Measurements from ENCODE around the gene SYT12. TPM values are rescaled to one million over a fixed set of nuclear protein-coding genes. Genes with fewer than 3 reads are reported as not detected.

The SYT12 gene
- total and polyA plus RNA-seq, 2 donors (not counting 3 experiments of a cell fraction or from before 2014, with no cell fraction given) = not detected

GRCh38 chr11:66985508-66986177 lies 37.3 kb upstream of the SYT12 start:
- no peak for DNase-seq (ENCODE audit: low read depth, low spot score)
- Histone ChIP-seq H3K79me2 (ENCODE audit: control insufficient read depth, insufficient read depth, low read length) (no peaks in the 10 kb centered on the region), H3K4me1 (ENCODE audit: control insufficient read depth, extremely low read depth, insufficient read depth, low read length) (peaks cover 6% of the 10 kb centered on the region), H3K9me3 (replicated peaks; ENCODE audit: control insufficient read depth, insufficient read depth, low read length) (no peaks in the 10 kb centered on the region), H2AFZ (ENCODE audit: low read depth, low read length) (no peak overlapping the region), H4K20me1 (replicated peaks; ENCODE audit: control insufficient read depth, extremely low read depth, insufficient read depth, low read length) (no peaks in the 10 kb centered on the region), H3K27ac (ENCODE audit: insufficient read depth, low read depth, low read length) (no peak overlapping the region), H3K4me3 (replicated peaks in 1 of 3; ENCODE audit: insufficient read depth in 1 of 3, low read depth in 1 of 3, low read length in 3 of 3) (no peak overlapping the region), H3K36me3 (ENCODE audit: control insufficient read depth in 2 of 2, extremely low read depth in 1 of 2, insufficient read depth in 2 of 2, low read length in 2 of 2) (no peaks in the 10 kb centered on the region), H3K9me1 (replicated peaks; ENCODE audit: control insufficient read depth, extremely low read depth, insufficient read depth, low read length) (no peaks in the 10 kb centered on the region), H3K9ac (replicated peaks; ENCODE audit: extremely low read depth, insufficient read depth, low read length) (no peak overlapping the region), H3K4me2 (ENCODE audit: insufficient read depth, low read length) (no peak overlapping the region), H3K27me3 (ENCODE audit: control insufficient read depth in 2 of 2, insufficient read depth in 2 of 2, low read length in 2 of 2) (no peaks in the 10 kb centered on the region)
- POLR2A ChIA-PET = no interaction called here
- FAIRE-seq = no peak
- TF ChIP-seq GATA2 (IDR thresholded peaks at IDR 0.05; ENCODE audit: insufficient read depth, insufficient read length, low read depth, low read length) (no peak), MYC (IDR thresholded peaks at IDR 0.05; ENCODE audit: low read depth, low read length) (no peak), FOS (IDR thresholded peaks at IDR 0.05; ENCODE audit: borderline replicate concordance, insufficient read depth, low read length) (no peak), POLR2A (IDR thresholded peaks at IDR 0.05; ENCODE audit: low read depth, low read length) (no peak)
- TF ChIP-seq, protein P1, sequence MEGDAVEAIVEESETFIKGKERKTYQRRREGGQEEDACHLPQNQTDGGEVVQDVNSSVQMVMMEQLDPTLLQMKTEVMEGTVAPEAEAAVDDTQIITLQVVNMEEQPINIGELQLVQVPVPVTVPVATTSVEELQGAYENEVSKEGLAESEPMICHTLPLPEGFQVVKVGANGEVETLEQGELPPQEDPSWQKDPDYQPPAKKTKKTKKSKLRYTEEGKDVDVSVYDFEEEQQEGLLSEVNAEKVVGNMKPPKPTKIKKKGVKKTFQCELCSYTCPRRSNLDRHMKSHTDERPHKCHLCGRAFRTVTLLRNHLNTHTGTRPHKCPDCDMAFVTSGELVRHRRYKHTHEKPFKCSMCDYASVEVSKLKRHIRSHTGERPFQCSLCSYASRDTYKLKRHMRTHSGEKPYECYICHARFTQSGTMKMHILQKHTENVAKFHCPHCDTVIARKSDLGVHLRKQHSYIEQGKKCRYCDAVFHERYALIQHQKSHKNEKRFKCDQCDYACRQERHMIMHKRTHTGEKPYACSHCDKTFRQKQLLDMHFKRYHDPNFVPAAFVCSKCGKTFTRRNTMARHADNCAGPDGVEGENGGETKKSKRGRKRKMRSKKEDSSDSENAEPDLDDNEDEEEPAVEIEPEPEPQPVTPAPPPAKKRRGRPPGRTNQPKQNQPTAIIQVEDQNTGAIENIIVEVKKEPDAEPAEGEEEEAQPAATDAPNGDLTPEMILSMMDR (IDR thresholded peaks at IDR 0.05; ENCODE audit: extremely low read depth in 1 of 2, insufficient read depth in 1 of 2, low read depth in 1 of 2, low read length in 2 of 2) = no peak
- BruUV-seq (replicated peaks) = no TSS peak
- intact Hi-C loops (cut with micrococcal nuclease) (no loop called here), dilution Hi-C loops (cut with MboI; ENCODE audit: extremely low pct_ligation_motif_present, low sequenced_read_pairs) (no loop called here)
- CTCF ChIA-PET = interaction anchor here (0.6 to 1.5 kb wide), 3 partner anchors 9 to 65 kb away, joined by 3 to 5 read pairs (median 5); no protein-coding TSS in a partner anchor

DNA sequence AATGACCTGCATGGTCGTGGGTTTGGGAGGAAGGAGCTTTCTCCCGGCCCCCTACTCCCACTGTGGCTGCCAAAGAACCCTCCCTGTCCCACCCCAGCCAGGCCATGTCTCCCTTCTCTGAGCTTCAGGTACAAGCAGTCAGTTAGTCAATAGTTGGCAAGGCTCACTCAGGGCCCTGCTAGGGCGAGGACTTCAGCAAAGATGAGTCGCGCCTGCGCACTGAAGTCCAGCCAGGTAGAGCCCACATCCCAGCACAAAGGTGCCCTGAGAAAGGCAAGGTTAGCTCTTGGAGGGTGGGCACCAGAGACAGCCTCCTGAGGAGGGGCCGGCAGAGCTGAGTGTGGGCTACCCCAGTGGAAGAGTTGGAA lies 36.8 kb upstream of the SYT12 start:
- Histone ChIP-seq H3K4me2 (ENCODE audit: insufficient read depth, low read length) (no peak overlapping the region), H3K9me3 (replicated peaks; ENCODE audit: control insufficient read depth, insufficient read depth, low read length) (no peaks in the 10 kb centered on the region), H3K36me3 (ENCODE audit: control insufficient read depth in 2 of 2, extremely low read depth in 1 of 2, insufficient read depth in 2 of 2, low read length in 2 of 2) (no peaks in the 10 kb centered on the region), H3K27me3 (ENCODE audit: control insufficient read depth in 2 of 2, insufficient read depth in 2 of 2, low read length in 2 of 2) (no peaks in the 10 kb centered on the region), H3K9ac (replicated peaks; ENCODE audit: extremely low read depth, insufficient read depth, low read length) (no peak overlapping the region), H3K9me1 (replicated peaks; ENCODE audit: control insufficient read depth, extremely low read depth, insufficient read depth, low read length) (no peaks in the 10 kb centered on the region), H4K20me1 (replicated peaks; ENCODE audit: control insufficient read depth, extremely low read depth, insufficient read depth, low read length) (no peaks in the 10 kb centered on the region), H2AFZ (ENCODE audit: low read depth, low read length) (no peak overlapping the region), H3K79me2 (ENCODE audit: control insufficient read depth, insufficient read depth, low read length) (no peaks in the 10 kb centered on the region), H3K4me1 (ENCODE audit: control insufficient read depth, extremely low read depth, insufficient read depth, low read length) (peaks cover 6% of the 10 kb centered on the region), H3K4me3 (replicated peaks in 1 of 3; ENCODE audit: insufficient read depth in 1 of 3, low read depth in 1 of 3, low read length in 3 of 3) (no peak overlapping the region), H3K27ac (ENCODE audit: insufficient read depth, low read depth, low read length) (no peak overlapping the region)
- TF ChIP-seq FOS (IDR thresholded peaks at IDR 0.05; ENCODE audit: borderline replicate concordance, insufficient read depth, low read length) (no peak), POLR2A (IDR thresholded peaks at IDR 0.05; ENCODE audit: low read depth, low read length) (no peak), JUN (IDR thresholded peaks at IDR 0.05; ENCODE audit: borderline replicate concordance, insufficient read depth, insufficient read length, low read depth) (no peak), EZH2 (IDR thresholded peaks at IDR 0.05; ENCODE audit: borderline replicate concordance, low read depth, low read length, severe bottlenecking) (no peak), POLR2AphosphoS5 (IDR thresholded peaks at IDR 0.05; ENCODE audit: insufficient read depth, low read depth, low read length) (no peak), GATA2 (IDR thresholded peaks at IDR 0.05; ENCODE audit: insufficient read depth, insufficient read length, low read depth, low read length) (no peak), MYC (IDR thresholded peaks at IDR 0.05; ENCODE audit: low read depth, low read length) (no peak)
- TF ChIP-seq, protein P1 (IDR thresholded peaks at IDR 0.05; ENCODE audit: extremely low read depth in 1 of 2, insufficient read depth in 1 of 2, low read depth in 1 of 2, low read length in 2 of 2) = no peak
- TF ChIP-seq, protein P2, sequence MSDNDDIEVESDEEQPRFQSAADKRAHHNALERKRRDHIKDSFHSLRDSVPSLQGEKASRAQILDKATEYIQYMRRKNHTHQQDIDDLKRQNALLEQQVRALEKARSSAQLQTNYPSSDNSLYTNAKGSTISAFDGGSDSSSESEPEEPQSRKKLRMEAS (IDR thresholded peaks at IDR 0.05; ENCODE audit: insufficient read depth, insufficient read length) = no peak
- dilution Hi-C loops (cut with MboI; ENCODE audit: extremely low pct_ligation_motif_present, low sequenced_read_pairs) = no loop called here
- BruUV-seq (replicated peaks) = no TSS peak
- intact Hi-C loops (cut with micrococcal nuclease) = no loop called here
- ChIA-PET POLR2A (no interaction called here), CTCF (interaction anchor here (0.6 to 1.2 kb wide), 2 partner anchors 10 to 43 kb away, joined by 5 read pairs; no protein-coding TSS in a partner anchor)
- no peak for DNase-seq (ENCODE audit: low read depth, low spot score)
- FAIRE-seq = no peak
